PC-9 (cell line): ENCODE data around the gene PGLYRP2. TPM values are rescaled to one million over a fixed set of nuclear protein-coding genes. Genes with fewer than 3 reads are reported as not detected.

Experiments
- BruUV-seq: library from RNA; stranded (reverse); fragments of 400-500 nt; replicated peaks from 2 replicates; lab custom pipeline; 2021; lab: Mats Ljungman, UMichigan
- CTCF ChIA-PET: fragments of 300-600 bp; sonication (Branson Sonifier 250); formaldehyde crosslinking; loops from one replicate; lab custom pipeline; 2022; ENCODE audit warnings: antibody characterized with exemption; lab: Charles Lee
- POLR2A ChIA-PET: fragments of 300-600 bp; sonication (Branson Sonifier 250); formaldehyde crosslinking; loops from one replicate; lab custom pipeline; 2022; ENCODE audit warnings: antibody characterized with exemption; ENCODE audit not compliant: unreplicated experiment; lab: Charles Lee
- DNase-seq, 2 experiments: peaks; one replicate each; pipeline versions ENCODE4 v3.0.0 to v3.0.0-alpha.2; 2015 to 2022; ENCODE audit warnings: mixed read lengths in 1 of 2
- H2AFZ ChIP-seq: fragments of 200-600 bp; sonication (generic); 2 replicates; pipeline ENCODE4 v1.8.1; 2017; ENCODE audit warnings: antibody characterized with exemption
- H3F3A ChIP-seq: fragments of 200-600 bp; sonication (generic); 2 replicates; pipeline ENCODE4 v1.8.1; 2017; ENCODE audit warnings: antibody characterized with exemption, mild to moderate bottlenecking, low read depth; ENCODE audit not compliant: insufficient read depth
- H3K27ac ChIP-seq: fragments of 200-600 bp; sonication (generic); 2 replicates; pipeline ENCODE4 v1.6.1; 2016; ENCODE audit warnings: mixed run types
- H3K27me3 ChIP-seq: fragments of 200-600 bp; sonication (generic); 2 replicates; pipeline ENCODE4 v1.6.1; 2016; ENCODE audit warnings: low read depth, mixed run types; ENCODE audit not compliant: insufficient read depth
- H3K36me3 ChIP-seq: fragments of 200-600 bp; sonication (generic); 2 replicates; pipeline ENCODE4 v1.6.1; 2016; ENCODE audit warnings: low read depth, mixed run types
- H3K4me1 ChIP-seq: fragments of 200-600 bp; sonication (generic); replicated peaks from 2 replicates; pipeline ENCODE4 v1.6.1; 2016; ENCODE audit warnings: mixed run types; ENCODE audit not compliant: insufficient read depth
- H3K4me2 ChIP-seq: fragments of 200-600 bp; sonication (generic); 2 replicates; pipeline ENCODE4 v1.6.1; 2017; ENCODE audit warnings: mixed run types
- H3K4me3 ChIP-seq: fragments of 200-600 bp; sonication (generic); 2 replicates; pipeline ENCODE4 v1.6.1; 2016; ENCODE audit warnings: mixed run types
- H3K79me2 ChIP-seq: fragments of 200-600 bp; sonication (generic); 2 replicates; pipeline ENCODE4 v1.6.1; 2017; ENCODE audit warnings: low read depth, mixed run types
- H3K9me2 ChIP-seq: fragments of 200-600 bp; sonication (generic); 2 replicates; pipeline ENCODE4 v1.8.1; 2017; ENCODE audit warnings: mild to moderate bottlenecking; ENCODE audit not compliant: insufficient read depth
- H3K9me3 ChIP-seq: fragments of 200-600 bp; sonication (generic); 2 replicates; pipeline ENCODE4 v1.8.1; 2016; ENCODE audit warnings: low read depth; ENCODE audit not compliant: insufficient read depth
- H4K20me1 ChIP-seq: fragments of 200-600 bp; sonication (generic); 2 replicates; pipeline ENCODE4 v1.8.1; 2017; ENCODE audit not compliant: insufficient read depth
- EZH2 ChIP-seq: fragments of 200-600 bp; sonication (generic); IDR thresholded peaks from 2 replicates; pipeline ENCODE4 v1.8.0; 2017; ENCODE audit warnings: antibody characterized with exemption, low read depth
- intact Hi-C: fragments of 100-400 bp; cut with micrococcal nuclease; formaldehyde crosslinking; loops from one replicate; pipeline ENCODE4 v1.10.0; 2022; ENCODE audit not compliant: unreplicated experiment
- total RNA-seq: library from RNA; stranded (reverse); gene quantifications from 2 replicates; pipeline ENCODE4 v1.2.3, GENCODE V29; 2021
- TF ChIP-seq, protein P1 (sequence below): fragments of 200-600 bp; sonication (generic); conservative IDR thresholded peaks from 2 replicates; pipeline ENCODE4 v1.6.1; 2017; ENCODE audit warnings: mixed run types, antibody characterized with exemption, mild to moderate bottlenecking, moderate library complexity

The PGLYRP2 gene
- total RNA-seq, 1 experiment from 2014 or later = not detected

GRCh38 chr19:15506074-15506571, 26.8 kb upstream of the PGLYRP2 start:
- POLR2A ChIA-PET = no interaction called here
- H3K27me3 ChIP-seq = peaks cover 43% of the 10 kb centered on the region
- H3K27ac ChIP-seq = no peak overlapping the region
- TF ChIP-seq EZH2 = no peak
- TF ChIP-seq, protein P1, sequence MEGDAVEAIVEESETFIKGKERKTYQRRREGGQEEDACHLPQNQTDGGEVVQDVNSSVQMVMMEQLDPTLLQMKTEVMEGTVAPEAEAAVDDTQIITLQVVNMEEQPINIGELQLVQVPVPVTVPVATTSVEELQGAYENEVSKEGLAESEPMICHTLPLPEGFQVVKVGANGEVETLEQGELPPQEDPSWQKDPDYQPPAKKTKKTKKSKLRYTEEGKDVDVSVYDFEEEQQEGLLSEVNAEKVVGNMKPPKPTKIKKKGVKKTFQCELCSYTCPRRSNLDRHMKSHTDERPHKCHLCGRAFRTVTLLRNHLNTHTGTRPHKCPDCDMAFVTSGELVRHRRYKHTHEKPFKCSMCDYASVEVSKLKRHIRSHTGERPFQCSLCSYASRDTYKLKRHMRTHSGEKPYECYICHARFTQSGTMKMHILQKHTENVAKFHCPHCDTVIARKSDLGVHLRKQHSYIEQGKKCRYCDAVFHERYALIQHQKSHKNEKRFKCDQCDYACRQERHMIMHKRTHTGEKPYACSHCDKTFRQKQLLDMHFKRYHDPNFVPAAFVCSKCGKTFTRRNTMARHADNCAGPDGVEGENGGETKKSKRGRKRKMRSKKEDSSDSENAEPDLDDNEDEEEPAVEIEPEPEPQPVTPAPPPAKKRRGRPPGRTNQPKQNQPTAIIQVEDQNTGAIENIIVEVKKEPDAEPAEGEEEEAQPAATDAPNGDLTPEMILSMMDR = no peak
- no peak overlapping the region for H3K4me2 ChIP-seq
- no peak for DNase-seq
- no peaks in the 10 kb centered on the region for H3K79me2 ChIP-seq
- BruUV-seq = no TSS peak
- no peak overlapping the region for H2AFZ ChIP-seq
- H3K9me3 ChIP-seq = no peaks in the 10 kb centered on the region
- no peaks in the 10 kb centered on the region for H3K4me1 ChIP-seq
- no peaks in the 10 kb centered on the region for H3K36me3 ChIP-seq
- H3K4me3 ChIP-seq = no peak overlapping the region
- 0 out of 2 replicates have a peak, but pooled peaks cover 4% of the 10 kb centered on the region for H3F3A ChIP-seq
- intact Hi-C loops = no loop called here
- no peaks in the 10 kb centered on the region; the same call in 1 of the 2 replicates for H4K20me1 ChIP-seq
- no peaks in the 10 kb centered on the region for H3K9me2 ChIP-seq
- CTCF ChIA-PET = no interaction called here

DNA sequence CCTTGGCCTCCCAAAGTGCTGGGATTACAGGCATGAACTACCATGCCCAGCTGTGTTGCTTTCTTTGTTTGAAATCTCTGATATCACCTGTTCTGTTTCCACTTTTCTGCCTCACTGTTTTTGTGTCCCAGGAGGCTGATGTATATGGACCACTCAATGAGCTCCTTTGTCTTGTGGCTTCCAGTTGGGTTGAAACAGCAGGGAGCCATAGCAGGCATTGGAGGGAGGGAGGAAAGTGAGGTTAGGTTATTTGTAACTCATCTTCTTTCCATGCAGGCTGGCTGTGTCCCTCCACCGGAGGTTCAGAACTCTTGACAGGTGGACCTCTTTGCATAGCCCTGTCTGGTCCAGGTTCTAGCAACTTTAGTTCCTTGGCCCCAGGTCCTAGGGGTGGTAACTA, 23.0 kb upstream of the PGLYRP2 start:
- ChIA-PET POLR2A (no interaction called here), CTCF (no interaction called here)
- Histone ChIP-seq H4K20me1 (no peaks in the 10 kb centered on the region; the same call in 1 of the 2 replicates), H2AFZ (no peak overlapping the region), H3K27me3 (peaks cover 45% of the 10 kb centered on the region), H3F3A (peaks cover 9% of the 10 kb centered on the region; the same call in 1 of the 2 replicates), H3K79me2 (no peaks in the 10 kb centered on the region), H3K4me1 (no peaks in the 10 kb centered on the region), H3K27ac (no peak overlapping the region), H3K4me2 (no peak overlapping the region), H3K36me3 (no peaks in the 10 kb centered on the region), H3K9me3 (no peaks in the 10 kb centered on the region), H3K9me2 (no peaks in the 10 kb centered on the region), H3K4me3 (no peak overlapping the region)
- no peak for DNase-seq
- intact Hi-C loops = no loop called here
- BruUV-seq = no TSS peak
- TF ChIP-seq, protein P1 = no peak
- no peak for TF ChIP-seq EZH2

- no peaks in the 10 kb centered on the region for H3K79me2 ChIP-seq
- H3K4me3 ChIP-seq = no peak overlapping the region
- TF ChIP-seq, protein P1 = no peak
- TF ChIP-seq EZH2 = no peak
- H4K20me1 ChIP-seq = no peaks in the 10 kb centered on the region; the same call in 1 of the 2 replicates
- H3K27me3 ChIP-seq = peaks cover 42% of the 10 kb centered on the region
- ChIA-PET CTCF (no interaction called here), POLR2A (no interaction called here)
- H3F3A ChIP-seq = peaks cover 9% of the 10 kb centered on the region; the same call in 1 of the 2 replicates
- no peak overlapping the region for H3K4me2 ChIP-seq
- H3K36me3 ChIP-seq = no peaks in the 10 kb centered on the region
- no peak for DNase-seq
- H3K9me2 ChIP-seq = no peaks in the 10 kb centered on the region
- H3K27ac ChIP-seq = no peak overlapping the region
- BruUV-seq = no TSS peak
- no peaks in the 10 kb centered on the region for H3K9me3 ChIP-seq
- H3K4me1 ChIP-seq = no peaks in the 10 kb centered on the region
- no peak overlapping the region for H2AFZ ChIP-seq
- intact Hi-C loops = no loop called here
Measured at GRCh38 chr19:15501596-15501995, 22.3 kb upstream of the PGLYRP2 start.
